Calu3 (cell line): Measurements from ENCODE around the gene UBE2O. TPM values are rescaled to one million over a fixed set of nuclear protein-coding genes. Genes with fewer than 3 reads are reported as not detected.

Experiments used
- Bru-seq: library from RNA; stranded (reverse); fragments of 400-500 nt; gene quantifications from one replicate; lab custom pipeline; 2021; lab: Mats Ljungman, UMichigan
- BruChase-seq, 2 experiments: library from RNA; stranded (reverse); fragments of 400-500 nt; gene quantifications; one replicate each; lab custom pipeline; 2021; lab: Mats Ljungman, UMichigan
- BruUV-seq: library from RNA; stranded (reverse); fragments of 400-500 nt; replicated peaks from 2 replicates; lab custom pipeline; 2021; lab: Mats Ljungman, UMichigan
- CTCF ChIA-PET: fragments of 300-600 bp; sonication (Branson Sonifier 250); formaldehyde crosslinking; loops from one replicate; lab custom pipeline; 2022; ENCODE audit warnings: antibody characterized with exemption; lab: Charles Lee
- DNase-seq: peaks from one replicate; pipeline ENCODE4 v3.0.0; 2022
- H3K27ac Mint-ChIP-seq: one replicate; pipeline ENCODE4 v1.8.0; 2022; ENCODE audit warnings: mixed read lengths; ENCODE audit not compliant: unreplicated experiment
- H3K27me3 Mint-ChIP-seq: one replicate; pipeline ENCODE4 v1.8.0; 2022; ENCODE audit warnings: mixed read lengths; ENCODE audit not compliant: unreplicated experiment
- H3K36me3 Mint-ChIP-seq: one replicate; pipeline ENCODE4 v1.8.0; 2022; ENCODE audit warnings: mild to moderate bottlenecking, moderate library complexity, mixed read lengths; ENCODE audit not compliant: insufficient read depth, unreplicated experiment
- H3K4me1 Mint-ChIP-seq: one replicate; pipeline ENCODE4 v1.8.0; 2022; ENCODE audit warnings: mild to moderate bottlenecking, low read depth, mixed read lengths; ENCODE audit not compliant: unreplicated experiment
- H3K4me3 Mint-ChIP-seq: one replicate; pipeline ENCODE4 v1.8.0; 2022; ENCODE audit warnings: mild to moderate bottlenecking, low read depth, moderate library complexity, mixed read lengths; ENCODE audit not compliant: unreplicated experiment
- H3K9me3 Mint-ChIP-seq: one replicate; pipeline ENCODE4 v1.8.0; 2022; ENCODE audit warnings: low read depth, mixed read lengths; ENCODE audit not compliant: unreplicated experiment
- CTCF ChIP-seq: fragments of 200-600 bp; IDR thresholded peaks from one replicate; pipeline ENCODE4 v1.8.0; 2022; ENCODE audit warnings: antibody characterized with exemption; ENCODE audit not compliant: unreplicated experiment
- intact Hi-C: fragments of 100-400 bp; cut with micrococcal nuclease; formaldehyde crosslinking; loops from one replicate; pipeline ENCODE4 v1.10.0; 2022; ENCODE audit not compliant: unreplicated experiment
- long read RNA-seq: library from polyadenylated mRNA; stranded (forward); transcript quantifications from one replicate; pipeline ENCODE4 v2.0.0, GENCODE V29; 2022
- total RNA-seq: library from RNA; stranded (reverse); gene quantifications from 2 replicates; pipeline ENCODE4 v1.2.3, GENCODE V29; 2022

The UBE2O gene
- 29.0 and 34.4 TPM in 2 replicates for total RNA-seq
- percentile 68 among the genes with signal in this experiment for Bru-seq, nascent RNA
- BruChase-seq, experiment 1, labeled RNA remaining after a 6-hour chase: percentile 68 among the genes with signal in this experiment
- BruChase-seq, experiment 2, labeled RNA remaining after a 2-hour chase: percentile 68 among the genes with signal in this experiment
- long read RNA-seq, full-length matches to known transcripts: 3 of 16 reads
- long read RNA-seq, partial matches to known transcripts: 4 of 16 reads
- long read RNA-seq, other reads (novel, unspliced or antisense): 9 of 16 reads

GRCh38 chr17:76452660-76453430 is at the start of gene UBE2O:
Gene UBE2O (minus strand): TSS chr17:76453152. CDS start chr17:76453141, 11 bp downstream.
- peaks cover 25% of the 10 kb centered on the region for H3K4me1 Mint-ChIP-seq
- BruUV-seq: no TSS peak
- H3K36me3 Mint-ChIP-seq: peaks cover 13% of the 10 kb centered on the region
- intact Hi-C loops: no loop called here
- H3K27me3 Mint-ChIP-seq: no peaks in the 10 kb centered on the region
- peak within 1 kb of the TSS; percentile 87 for H3K4me3 Mint-ChIP-seq
- H3K27ac Mint-ChIP-seq: peak within 1 kb of the TSS; percentile 18
- peak; percentile 95 for DNase-seq
- CTCF ChIA-PET: interaction anchor here (0.5 to 0.6 kb wide), 2 partner anchors 207 to 1709 kb away, joined by 3 to 14 read pairs; no protein-coding TSS in a partner anchor
- TF ChIP-seq CTCF: peak; percentile 44
- H3K9me3 Mint-ChIP-seq: no peaks in the 10 kb centered on the region

- no TSS peak for BruUV-seq
- intact Hi-C loops: loop anchor here (5.0 kb wide), 1 partner anchor 95 kb away; no protein-coding TSS in a partner anchor
- Mint-ChIP-seq H3K4me3 (peak overlapping the region; percentile 88), H3K27ac (peak overlapping the region; percentile 81), H3K9me3 (no peaks in the 10 kb centered on the region), H3K36me3 (peaks cover 26% of the 10 kb centered on the region), H3K4me1 (peaks cover 44% of the 10 kb centered on the region), H3K27me3 (no peaks in the 10 kb centered on the region)
- TF ChIP-seq CTCF: no peak
- CTCF ChIA-PET: interaction anchor here (0.5 to 1.4 kb wide), 3 partner anchors 9 to 272 kb away, joined by 3 to 5 read pairs (median 4); no protein-coding TSS in a partner anchor
- no peak for DNase-seq
Observed at GRCh38 chr17:76501827-76502307, 48.9 kb upstream of the UBE2O start.

GRCh38 chr17:76501018-76501826 is 48.3 kb upstream of the UBE2O start, which contains the start of gene RHBDF2:
Gene RHBDF2 (minus strand): TSS chr17:76501423. CDS start chr17:76481524, 19,899 bp downstream.
- no peaks in the 10 kb centered on the region for H3K27me3 Mint-ChIP-seq
- DNase-seq: peak; percentile 98
- H3K27ac Mint-ChIP-seq: peak within 1 kb of the TSS; percentile 81
- TF ChIP-seq CTCF: no peak
- H3K4me1 Mint-ChIP-seq: peaks cover 44% of the 10 kb centered on the region
- intact Hi-C loops: loop anchor here (5.0 kb wide), 1 partner anchor 94 kb away; no protein-coding TSS in a partner anchor
- H3K4me3 Mint-ChIP-seq: peak within 1 kb of the TSS; percentile 88
- CTCF ChIA-PET: interaction anchor here (1.4 kb wide), 1 partner anchor 8 kb away, joined by 3 read pairs; no protein-coding TSS in a partner anchor
- H3K9me3 Mint-ChIP-seq: no peaks in the 10 kb centered on the region
- BruUV-seq: no TSS peak
- H3K36me3 Mint-ChIP-seq: peaks cover 26% of the 10 kb centered on the region

GRCh38 chr17:76500747-76501017 is 47.7 kb upstream of the UBE2O start:
- no TSS peak for BruUV-seq
- Mint-ChIP-seq H3K9me3 (no peaks in the 10 kb centered on the region), H3K4me3 (peak overlapping the region; percentile 88), H3K36me3 (peaks cover 26% of the 10 kb centered on the region), H3K27ac (peak overlapping the region; percentile 19), H3K27me3 (no peaks in the 10 kb centered on the region), H3K4me1 (peaks cover 44% of the 10 kb centered on the region)
- no peak for TF ChIP-seq CTCF
- CTCF ChIA-PET: no interaction called here
- intact Hi-C loops: loop anchor here (5.0 kb wide), 1 partner anchor 93 kb away; no protein-coding TSS in a partner anchor
- no peak for DNase-seq
